OCI-LY3 (cell line): Measurements from ENCODE around the gene VAV2.

Source experiments
- EZH2phosphoT487 ChIP-seq: fragments of 200-600 bp; shearing (Covaris generic); IDR thresholded peaks from 2 replicates; pipeline ENCODE4 v1.6.1; 2018; ENCODE audit warnings: antibody characterized with exemption, mixed run types, low read depth
- TF ChIP-seq, protein P1 (sequence below): fragments of 200-600, 300-600 bp; sonication (generic); IDR thresholded peaks from 2 replicates; pipeline ENCODE4 v1.5.1; 2014; ENCODE audit warnings: antibody characterized with exemption, low read length, low read depth

DNA sequence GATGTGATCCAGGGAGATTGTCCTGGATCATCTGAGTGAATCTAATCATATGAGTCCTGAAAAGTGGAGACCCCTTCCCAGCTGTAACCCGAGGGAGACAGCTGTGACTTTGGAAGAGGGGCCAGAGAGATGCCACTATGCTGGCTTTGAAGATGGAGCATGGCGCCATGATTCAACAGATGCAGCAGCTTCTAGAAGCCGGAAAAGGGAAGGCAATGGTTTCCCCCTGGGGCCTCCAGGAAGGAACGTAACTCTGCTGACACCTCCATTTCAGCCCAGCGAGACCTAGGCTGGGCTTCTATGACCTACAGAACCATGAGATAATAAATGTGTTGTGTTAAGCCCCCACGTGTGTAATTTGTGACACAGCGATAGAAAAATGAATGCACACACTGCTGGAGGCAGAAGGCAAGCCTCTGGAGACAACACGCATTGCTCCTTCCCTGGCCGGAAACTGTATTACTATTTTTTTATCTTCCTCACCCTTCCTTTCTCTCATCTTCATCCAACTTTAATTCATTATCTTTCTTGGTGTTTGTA, 237.4 kb downstream of the VAV2 start:
- TF ChIP-seq, protein P1, sequence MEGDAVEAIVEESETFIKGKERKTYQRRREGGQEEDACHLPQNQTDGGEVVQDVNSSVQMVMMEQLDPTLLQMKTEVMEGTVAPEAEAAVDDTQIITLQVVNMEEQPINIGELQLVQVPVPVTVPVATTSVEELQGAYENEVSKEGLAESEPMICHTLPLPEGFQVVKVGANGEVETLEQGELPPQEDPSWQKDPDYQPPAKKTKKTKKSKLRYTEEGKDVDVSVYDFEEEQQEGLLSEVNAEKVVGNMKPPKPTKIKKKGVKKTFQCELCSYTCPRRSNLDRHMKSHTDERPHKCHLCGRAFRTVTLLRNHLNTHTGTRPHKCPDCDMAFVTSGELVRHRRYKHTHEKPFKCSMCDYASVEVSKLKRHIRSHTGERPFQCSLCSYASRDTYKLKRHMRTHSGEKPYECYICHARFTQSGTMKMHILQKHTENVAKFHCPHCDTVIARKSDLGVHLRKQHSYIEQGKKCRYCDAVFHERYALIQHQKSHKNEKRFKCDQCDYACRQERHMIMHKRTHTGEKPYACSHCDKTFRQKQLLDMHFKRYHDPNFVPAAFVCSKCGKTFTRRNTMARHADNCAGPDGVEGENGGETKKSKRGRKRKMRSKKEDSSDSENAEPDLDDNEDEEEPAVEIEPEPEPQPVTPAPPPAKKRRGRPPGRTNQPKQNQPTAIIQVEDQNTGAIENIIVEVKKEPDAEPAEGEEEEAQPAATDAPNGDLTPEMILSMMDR = no peak
- no peak for TF ChIP-seq EZH2phosphoT487
